OCI-LY3 (cell line): ENCODE results near the gene KCNJ12.
"Not testable (repeated sequence)": the region's sequence is repeated elsewhere in the genome, so short reads cannot be mapped to it uniquely, and the experiment has no call there.

Source experiments
- CTCF ChIP-seq: fragments of 200-600, 300-600 bp; sonication (generic); IDR thresholded peaks from 2 replicates; pipeline ENCODE4 v1.5.1; 2014; ENCODE audit warnings: antibody characterized with exemption, low read length, low read depth
- EZH2phosphoT487 ChIP-seq: fragments of 200-600 bp; shearing (Covaris generic); IDR thresholded peaks from 2 replicates; pipeline ENCODE4 v1.6.1; 2018; ENCODE audit warnings: antibody characterized with exemption, mixed run types, low read depth

- not testable (repeated sequence) for TF ChIP-seq CTCF, EZH2phosphoT487
These were observed 29.4 kb upstream of the KCNJ12 start for GRCh38 chr17:21346651-21347250.
